Astrocyte (in vitro differentiated cells and primary cell): ENCODE data around the gene ZBTB9. TPM values are rescaled to one million over a fixed set of nuclear protein-coding genes. Genes with fewer than 3 reads are reported as not detected.

Experiments used
- DNase-seq: peaks from one replicate; pipeline ENCODE4 v3.0.0-alpha.2; 2010; ENCODE audit warnings: low read depth
- FAIRE-seq: peaks from 2 replicates; lab custom pipeline; 2011; peaks lifted over from hg19 to GRCh38; lab: Jason Lieb, UNC
- H2AFZ ChIP-seq: 2 replicates; pipeline ENCODE4 v1.6.0; 2012; ENCODE audit warnings: low read depth, low read length, inconsistent platforms
- H3K27ac ChIP-seq: 2 replicates; pipeline ENCODE4 v1.5.1; 2011; ENCODE audit warnings: low read depth, low read length, inconsistent platforms
- H3K27me3 ChIP-seq: 2 replicates; pipeline ENCODE4 v1.6.0; 2011; ENCODE audit warnings: low read length, inconsistent platforms; ENCODE audit not compliant: insufficient read depth
- H3K36me3 ChIP-seq: 2 replicates; pipeline ENCODE4 v1.5.1; 2011; ENCODE audit warnings: low read length, inconsistent platforms; ENCODE audit not compliant: insufficient read depth
- H3K4me1 ChIP-seq: 2 replicates; pipeline ENCODE4 v1.5.1; 2011; ENCODE audit warnings: low read length, inconsistent platforms; ENCODE audit not compliant: insufficient read depth
- H3K4me2 ChIP-seq: 2 replicates; pipeline ENCODE4 v1.6.0; 2012; ENCODE audit warnings: low read length, inconsistent platforms
- H3K4me3 ChIP-seq: 2 replicates; pipeline ENCODE4 v1.5.1; 2011; ENCODE audit warnings: low read depth, mild to moderate bottlenecking, low read length, inconsistent platforms; ENCODE audit not compliant: insufficient read depth
- H3K79me2 ChIP-seq: 2 replicates; pipeline ENCODE4 v1.6.0; 2012; ENCODE audit warnings: mild to moderate bottlenecking, low read length, inconsistent platforms; ENCODE audit not compliant: insufficient read depth
- H3K9ac ChIP-seq: 2 replicates; pipeline ENCODE4 v1.6.0; 2012; ENCODE audit warnings: mild to moderate bottlenecking, low read length, inconsistent platforms
- H3K9me3 ChIP-seq: 2 replicates; pipeline ENCODE4 v1.5.1; 2012; ENCODE audit warnings: low read depth, mild to moderate bottlenecking, low read length, inconsistent platforms; ENCODE audit not compliant: insufficient read depth
- H4K20me1 ChIP-seq: 2 replicates; pipeline ENCODE4 v1.6.0; 2012; ENCODE audit warnings: low read length, inconsistent platforms; ENCODE audit not compliant: insufficient read depth
- H3K27ac Mint-ChIP-seq: one replicate; pipeline ENCODE4 v1.8.0; 2021; ENCODE audit warnings: mild to moderate bottlenecking, mixed read lengths; ENCODE audit not compliant: unreplicated experiment
- H3K27me3 Mint-ChIP-seq: one replicate; pipeline ENCODE4 v1.8.0; 2021; ENCODE audit warnings: low read depth, mixed read lengths; ENCODE audit not compliant: unreplicated experiment
- H3K36me3 Mint-ChIP-seq: one replicate; pipeline ENCODE4 v1.8.0; 2021; ENCODE audit warnings: low read depth, mixed read lengths; ENCODE audit not compliant: unreplicated experiment
- H3K4me1 Mint-ChIP-seq: one replicate; pipeline ENCODE4 v1.8.0; 2021; ENCODE audit warnings: low read depth, mixed read lengths; ENCODE audit not compliant: unreplicated experiment
- H3K4me3 Mint-ChIP-seq: one replicate; pipeline ENCODE4 v1.8.0; 2021; ENCODE audit warnings: mild to moderate bottlenecking, moderate library complexity, mixed read lengths; ENCODE audit not compliant: unreplicated experiment
- H3K9me3 Mint-ChIP-seq: one replicate; pipeline ENCODE4 v1.8.0; 2021; ENCODE audit warnings: mild to moderate bottlenecking, mixed read lengths; ENCODE audit not compliant: unreplicated experiment
- CTCF ChIP-seq: IDR thresholded peaks from 2 replicates; pipeline ENCODE4 v1.5.1; 2011; ENCODE audit warnings: low read depth, mild to moderate bottlenecking, inconsistent platforms, low read length, moderate library complexity; ENCODE audit not compliant: insufficient read depth
- EZH2 ChIP-seq: IDR thresholded peaks from 2 replicates; pipeline ENCODE4 v1.6.1; 2012; ENCODE audit warnings: mild to moderate bottlenecking, low read length, inconsistent platforms; ENCODE audit not compliant: insufficient read depth
- total RNA-seq: library from RNA; stranded (reverse); gene quantifications from 2 replicates; pipeline ENCODE4 v1.2.1, GENCODE V29; 2021

The ZBTB9 gene
- total RNA-seq, 1 donor from 2014 or later, result 10.4 TPM

GRCh38 chr6:33492093-33492492 is 37.7 kb downstream of the ZBTB9 start:
- DNase-seq (no peak), FAIRE-seq (no peak)
- H3K79me2 ChIP-seq, result no peaks in the 10 kb centered on the region
- no peaks in the 10 kb centered on the region for H4K20me1 ChIP-seq
- TF ChIP-seq CTCF (no peak), EZH2 (no peak)
- H3K36me3 ChIP-seq, result no peaks in the 10 kb centered on the region
- no peak overlapping the region for H3K4me3 Mint-ChIP-seq
- no peaks in the 10 kb centered on the region for H3K4me1 Mint-ChIP-seq
- H2AFZ ChIP-seq, result no peak overlapping the region
- no peak overlapping the region for H3K27ac Mint-ChIP-seq
- H3K4me2 ChIP-seq, result no peak overlapping the region
- no peaks in the 10 kb centered on the region for H3K27me3 Mint-ChIP-seq
- no peak overlapping the region for H3K27ac ChIP-seq
- no peaks in the 10 kb centered on the region for H3K4me1 ChIP-seq
- H3K9me3 ChIP-seq, result no peaks in the 10 kb centered on the region
- no peak overlapping the region for H3K9ac ChIP-seq
- H3K27me3 ChIP-seq, result peaks cover 3% of the 10 kb centered on the region
- no peak overlapping the region for H3K4me3 ChIP-seq
- no peaks in the 10 kb centered on the region for H3K9me3 Mint-ChIP-seq
- H3K36me3 Mint-ChIP-seq, result peaks cover 1% of the 10 kb centered on the region

GRCh38 chr6:33497157-33497556 is 42.8 kb downstream of the ZBTB9 start:
- Histone ChIP-seq H2AFZ (no peak overlapping the region), H3K9ac (no peak overlapping the region), H3K9me3 (no peaks in the 10 kb centered on the region), H3K4me1 (no peaks in the 10 kb centered on the region), H3K36me3 (no peaks in the 10 kb centered on the region), H3K4me3 (no peak overlapping the region), H3K27me3 (peaks cover 4% of the 10 kb centered on the region), H3K79me2 (no peaks in the 10 kb centered on the region), H3K4me2 (no peak overlapping the region), H4K20me1 (no peaks in the 10 kb centered on the region), H3K27ac (no peak overlapping the region)
- no peak overlapping the region for H3K27ac Mint-ChIP-seq
- FAIRE-seq (no peak), DNase-seq (no peak)
- no peak overlapping the region for H3K4me3 Mint-ChIP-seq
- H3K27me3 Mint-ChIP-seq, result peaks cover 4% of the 10 kb centered on the region
- peaks cover 5% of the 10 kb centered on the region for H3K9me3 Mint-ChIP-seq
- H3K4me1 Mint-ChIP-seq, result no peaks in the 10 kb centered on the region
- TF ChIP-seq CTCF (no peak), EZH2 (no peak)
- H3K36me3 Mint-ChIP-seq, result peaks cover 1% of the 10 kb centered on the region

- H3K36me3 ChIP-seq, result no peaks in the 10 kb centered on the region
- no peaks in the 10 kb centered on the region for H3K79me2 ChIP-seq
- H3K4me2 ChIP-seq, result no peak overlapping the region
- H3K27ac ChIP-seq, result no peak overlapping the region
- no peak overlapping the region for H2AFZ ChIP-seq
- Mint-ChIP-seq H3K27me3 (peaks cover 4% of the 10 kb centered on the region), H3K4me1 (peaks cover 4% of the 10 kb centered on the region), H3K36me3 (peaks cover 6% of the 10 kb centered on the region), H3K9me3 (peaks cover 15% of the 10 kb centered on the region), H3K27ac (no peak overlapping the region), H3K4me3 (no peak overlapping the region)
- TF ChIP-seq EZH2, result no peak
- TF ChIP-seq CTCF, result no peak
- H3K4me1 ChIP-seq, result no peaks in the 10 kb centered on the region
- no peaks in the 10 kb centered on the region for H3K9me3 ChIP-seq
- H4K20me1 ChIP-seq, result no peaks in the 10 kb centered on the region
- DNase-seq, result no peak
- no peak overlapping the region for H3K4me3 ChIP-seq
- no peak overlapping the region for H3K9ac ChIP-seq
- H3K27me3 ChIP-seq, result peaks cover 4% of the 10 kb centered on the region
- no peak for FAIRE-seq
Measured at GRCh38 chr6:33502486-33502885, 48.1 kb downstream of the ZBTB9 start.
